GM19372 (cell line): ENCODE measurements around the gene FGF2.
"Not testable (repeated sequence)": the region's sequence is repeated elsewhere in the genome, so short reads cannot be mapped to it uniquely, and the experiment has no call there.

Experiments
- ATAC-seq: cut with Tn5 transposase; IDR thresholded peaks from one replicate; pipeline ENCODE4 v1.9.1; 2021; ENCODE audit warnings: mild to moderate bottlenecking, low read depth, moderate library complexity; ENCODE audit not compliant: unreplicated experiment

Gene FGF2

GRCh38 chr4:122826553-122827257 lies at the start of gene FGF2:
FGF2 (plus strand) TSS chr4:122826831; CDS start chr4:122827175, 344 bp downstream.
- ATAC-seq = peak; percentile 18

- no peak for ATAC-seq
Observed at GRCh38 chr4:122776916-122777315, 49.7 kb upstream of the FGF2 start.

DNA sequence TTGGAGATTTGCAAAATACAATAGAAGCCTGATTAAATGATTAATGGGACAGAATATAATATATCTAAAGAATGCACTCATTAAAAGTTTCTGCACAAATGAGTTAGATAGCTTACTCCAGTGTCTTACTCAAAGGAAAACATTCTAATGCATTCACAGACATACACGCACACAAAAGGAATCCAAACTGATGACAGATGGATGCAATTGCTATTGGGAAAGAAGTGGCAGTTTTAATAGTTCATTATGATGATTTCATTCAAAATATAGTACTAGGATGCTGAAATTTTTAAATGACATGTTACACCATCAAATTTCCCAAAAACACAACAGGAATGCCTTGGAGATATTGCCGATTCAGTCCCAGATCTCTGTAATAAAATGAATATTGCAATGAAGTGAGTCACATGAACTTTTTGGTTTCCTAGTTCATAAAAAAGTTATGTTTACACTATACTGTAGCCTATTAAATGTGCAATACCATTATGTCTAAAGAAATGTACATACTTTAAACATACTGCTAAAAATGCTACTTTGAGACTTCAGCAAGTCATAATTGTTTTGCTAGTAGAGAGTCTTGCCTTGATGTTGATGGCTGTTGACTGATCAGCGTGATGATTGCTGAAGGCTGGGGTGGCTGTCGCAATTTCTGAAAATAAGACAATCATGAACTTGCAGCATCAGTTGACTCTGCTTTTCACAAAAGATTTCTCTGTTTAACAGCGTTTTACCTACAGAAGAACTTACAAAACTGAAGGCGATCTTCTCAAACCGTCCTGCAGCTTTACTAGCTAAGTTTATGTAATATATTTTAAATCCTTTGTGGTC lies 48.6 kb upstream of the FGF2 start:
- no peak for ATAC-seq

DNA sequence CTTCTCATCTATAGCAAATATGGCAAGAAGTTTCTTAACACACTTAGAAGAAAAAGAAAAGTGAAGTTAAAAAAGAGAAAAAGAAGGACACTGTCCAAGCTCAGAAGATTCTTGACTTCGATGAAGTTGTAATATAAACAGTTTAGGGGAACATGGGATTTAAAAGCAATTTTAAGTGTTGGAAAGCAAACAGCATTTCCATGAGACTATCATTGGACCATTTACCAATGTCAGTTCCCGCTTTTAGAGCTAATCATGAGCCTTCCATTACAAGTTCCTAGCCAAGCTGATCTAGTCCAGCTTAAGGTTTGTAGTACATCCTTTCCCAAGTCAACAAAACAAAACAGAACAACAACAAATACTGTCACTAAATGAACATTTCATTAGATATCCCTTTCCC lies 45.1 kb upstream of the FGF2 start:
- ATAC-seq = no peak

GRCh38 chr4:122783301-122784215 lies 43.1 kb upstream of the FGF2 start:
- no peak for ATAC-seq

- no peak for ATAC-seq
Observed at GRCh38 chr4:122784261-122784660, 42.4 kb upstream of the FGF2 start.

GRCh38 chr4:122785099-122785498 lies 41.5 kb upstream of the FGF2 start:
- ATAC-seq = no peak

GRCh38 chr4:122786296-122786695 lies 40.3 kb upstream of the FGF2 start:
- not testable (repeated sequence) for ATAC-seq

GRCh38 chr4:122786920-122787319 lies 39.7 kb upstream of the FGF2 start:
- ATAC-seq = not testable (repeated sequence)

- no peak for ATAC-seq
Observed at GRCh38 chr4:122787940-122788339, 38.7 kb upstream of the FGF2 start.

- no peak for ATAC-seq
Observed at GRCh38 chr4:122788935-122789334, 37.7 kb upstream of the FGF2 start.

DNA sequence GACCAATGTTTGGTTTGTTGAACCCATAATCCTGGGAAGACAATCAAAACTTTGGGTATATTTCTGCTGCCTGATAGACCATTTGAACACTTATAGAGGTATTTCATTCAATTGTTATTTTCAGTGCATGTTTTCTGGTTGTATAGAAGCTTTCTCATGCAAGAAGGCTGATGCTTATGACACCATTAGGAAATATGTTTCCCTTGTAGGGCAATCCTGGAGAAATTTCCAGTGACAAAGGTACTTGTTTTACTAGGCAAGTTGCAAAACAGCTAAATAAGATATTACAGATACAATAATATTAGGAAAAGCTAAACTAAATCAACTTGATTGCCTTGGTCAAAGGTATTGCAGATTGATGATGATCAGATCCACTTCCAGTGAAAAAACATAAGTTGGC lies 32.8 kb upstream of the FGF2 start:
- ATAC-seq = no peak

- ATAC-seq = no peak
Observed at GRCh38 chr4:122796801-122797404, 29.7 kb upstream of the FGF2 start.

- no peak for ATAC-seq
Observed at GRCh38 chr4:122797405-122798094, 29.1 kb upstream of the FGF2 start.

DNA sequence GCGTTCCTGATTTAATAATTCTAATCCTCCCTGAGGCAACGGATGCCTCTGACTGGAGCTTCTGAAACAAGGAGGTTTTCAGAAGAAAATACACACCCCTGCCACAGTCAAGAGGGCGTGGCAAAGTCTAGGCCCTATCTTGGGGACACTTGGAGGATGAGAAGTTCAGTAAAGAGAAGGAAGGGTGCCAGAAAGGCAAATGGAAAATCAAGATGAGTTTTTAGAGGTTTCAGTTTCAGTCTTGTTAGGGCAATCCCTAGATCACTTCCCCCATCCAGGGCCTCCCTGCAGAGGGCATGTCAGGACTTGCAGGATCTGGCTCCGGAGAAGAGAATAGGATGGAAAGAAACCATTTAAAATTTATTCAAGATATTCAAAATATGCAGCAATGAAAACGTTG lies 28.5 kb upstream of the FGF2 start:
- no peak for ATAC-seq

GRCh38 chr4:122798917-122799316 lies 27.7 kb upstream of the FGF2 start:
- ATAC-seq = no peak

GRCh38 chr4:122803788-122804208 lies 22.8 kb upstream of the FGF2 start:
- no peak for ATAC-seq

- no peak for ATAC-seq
Observed at GRCh38 chr4:122806981-122807679, 19.5 kb upstream of the FGF2 start.

DNA sequence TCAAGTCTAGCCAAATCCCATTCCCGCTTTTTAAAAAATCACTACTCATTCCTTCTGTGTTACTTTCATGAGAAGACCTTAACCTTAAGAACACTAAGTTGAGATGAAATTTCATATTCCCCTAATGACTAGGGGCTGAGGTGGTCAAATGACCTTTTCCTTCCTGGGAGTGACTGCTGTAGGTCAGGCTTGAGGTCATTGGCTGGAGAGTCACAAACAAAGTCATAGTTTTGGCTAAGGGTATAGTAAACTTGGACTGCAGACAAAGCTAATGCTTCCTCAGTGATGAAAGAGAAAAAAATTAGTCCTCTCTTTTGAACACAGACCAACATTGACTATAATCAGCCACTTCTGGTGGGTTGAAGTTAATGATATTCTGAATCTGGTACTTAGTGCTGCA lies 16.0 kb upstream of the FGF2 start:
- ATAC-seq = no peak
